ENCODE measurements around the gene ENO4.

Gene ENO4

DNA sequence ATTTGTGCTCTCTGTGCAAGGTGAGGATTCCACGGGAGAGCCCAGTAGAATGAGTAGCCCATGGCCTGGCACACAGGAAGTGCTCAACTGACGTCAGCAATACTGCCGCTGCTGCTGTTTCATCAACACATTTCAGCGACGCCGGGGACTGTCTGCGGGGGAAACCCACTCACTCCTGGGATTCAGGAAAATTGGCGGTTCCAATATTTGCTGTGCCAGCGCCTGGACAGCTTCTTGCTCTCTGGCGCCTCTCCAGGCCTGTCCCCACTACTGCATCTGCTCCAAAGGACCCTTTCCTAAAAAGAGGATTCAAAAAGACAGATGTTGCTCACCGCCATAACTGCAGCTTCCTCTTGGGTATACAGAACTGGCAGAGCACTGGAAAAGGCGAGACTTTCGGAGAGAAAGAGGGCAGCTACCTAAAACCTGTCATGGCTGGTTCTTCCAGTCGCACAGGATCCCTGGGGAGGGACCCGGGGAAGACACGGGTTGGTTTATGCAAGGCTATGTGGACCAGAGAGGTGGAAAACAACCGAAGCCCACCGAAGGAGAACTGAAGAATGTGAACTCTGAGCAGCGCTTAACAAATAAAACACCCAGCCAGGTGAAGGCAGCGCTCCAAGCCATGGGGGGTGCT lies 39.7 kb upstream of the ENO4 start:
- Histone ChIP-seq H3K9me3 (ENCODE audit: insufficient read depth, low read length) (no peaks in the 10 kb centered on the region), H3K27ac (ENCODE audit: low read length) (no peak overlapping the region), H2AFZ (ENCODE audit: low read depth, low read length) (no peak overlapping the region), H4K20me1 (ENCODE audit: insufficient read depth, low read length) (no peaks in the 10 kb centered on the region), H3K27me3 (ENCODE audit: low read depth, low read length) (no peaks in the 10 kb centered on the region), H3K9ac (ENCODE audit: low read length) (no peak overlapping the region), H3K4me3 (ENCODE audit: low read length) (no peak overlapping the region), H3K36me3 (replicated peaks; ENCODE audit: low read depth, low read length) (no peaks in the 10 kb centered on the region), H3K4me1 (ENCODE audit: low read length) (no peaks in the 10 kb centered on the region), H3K79me2 (ENCODE audit: low read length) (no peaks in the 10 kb centered on the region), H3K4me2 (ENCODE audit: low read length) (no peak overlapping the region)
- TF ChIP-seq CTCF (IDR thresholded peaks at IDR 0.05; ENCODE audit: low read depth, low read length) (no peak), EZH2phosphoT487 (IDR thresholded peaks at IDR 0.05; ENCODE audit: low read depth) (no peak)

- Histone ChIP-seq H3K4me1 (ENCODE audit: low read length) (no peaks in the 10 kb centered on the region), H3K9ac (ENCODE audit: low read length) (no peak overlapping the region), H3K4me2 (ENCODE audit: low read length) (no peak overlapping the region), H4K20me1 (ENCODE audit: insufficient read depth, low read length) (no peaks in the 10 kb centered on the region), H3K36me3 (replicated peaks; ENCODE audit: low read depth, low read length) (no peaks in the 10 kb centered on the region), H3K4me3 (ENCODE audit: low read length) (no peak overlapping the region), H3K27me3 (ENCODE audit: low read depth, low read length) (no peaks in the 10 kb centered on the region), H3K79me2 (ENCODE audit: low read length) (no peaks in the 10 kb centered on the region), H3K9me3 (ENCODE audit: insufficient read depth, low read length) (no peaks in the 10 kb centered on the region), H2AFZ (ENCODE audit: low read depth, low read length) (no peak overlapping the region), H3K27ac (ENCODE audit: low read length) (no peak overlapping the region)
- TF ChIP-seq EZH2phosphoT487 (IDR thresholded peaks at IDR 0.05; ENCODE audit: low read depth) = no peak
- no peak for TF ChIP-seq CTCF (IDR thresholded peaks at IDR 0.05; ENCODE audit: low read depth, low read length)
These were observed 39.2 kb upstream of the ENO4 start for GRCh38 chr10:116810120-116810500.

- no peak overlapping the region for H2AFZ ChIP-seq (ENCODE audit: low read depth, low read length)
- H4K20me1 ChIP-seq (ENCODE audit: insufficient read depth, low read length) = no peaks in the 10 kb centered on the region
- TF ChIP-seq CTCF (IDR thresholded peaks at IDR 0.05; ENCODE audit: low read depth, low read length) (no peak), EZH2phosphoT487 (IDR thresholded peaks at IDR 0.05; ENCODE audit: low read depth) (no peak)
- no peaks in the 10 kb centered on the region for H3K4me1 ChIP-seq (ENCODE audit: low read length)
- H3K27ac ChIP-seq (ENCODE audit: low read length) = no peak overlapping the region
- no peaks in the 10 kb centered on the region for H3K79me2 ChIP-seq (ENCODE audit: low read length)
- H3K27me3 ChIP-seq (ENCODE audit: low read depth, low read length) = no peaks in the 10 kb centered on the region
- H3K4me3 ChIP-seq (ENCODE audit: low read length) = no peak overlapping the region
- no peaks in the 10 kb centered on the region for H3K9me3 ChIP-seq (ENCODE audit: insufficient read depth, low read length)
- no peaks in the 10 kb centered on the region for H3K36me3 ChIP-seq (replicated peaks; ENCODE audit: low read depth, low read length)
- H3K9ac ChIP-seq (ENCODE audit: low read length) = no peak overlapping the region
- no peak overlapping the region for H3K4me2 ChIP-seq (ENCODE audit: low read length)
These were observed 38.4 kb upstream of the ENO4 start for GRCh38 chr10:116810895-116811294.

GRCh38 chr10:116811691-116812090 lies 37.6 kb upstream of the ENO4 start:
- H3K36me3 ChIP-seq (replicated peaks; ENCODE audit: low read depth, low read length) = no peaks in the 10 kb centered on the region
- no peak overlapping the region for H3K27ac ChIP-seq (ENCODE audit: low read length)
- H3K9ac ChIP-seq (ENCODE audit: low read length) = no peak overlapping the region
- no peak for TF ChIP-seq EZH2phosphoT487 (IDR thresholded peaks at IDR 0.05; ENCODE audit: low read depth)
- no peak for TF ChIP-seq CTCF (IDR thresholded peaks at IDR 0.05; ENCODE audit: low read depth, low read length)
- H3K4me1 ChIP-seq (ENCODE audit: low read length) = no peaks in the 10 kb centered on the region
- H3K9me3 ChIP-seq (ENCODE audit: insufficient read depth, low read length) = no peaks in the 10 kb centered on the region
- no peaks in the 10 kb centered on the region for H3K79me2 ChIP-seq (ENCODE audit: low read length)
- H3K4me3 ChIP-seq (ENCODE audit: low read length) = no peak overlapping the region
- no peaks in the 10 kb centered on the region for H3K27me3 ChIP-seq (ENCODE audit: low read depth, low read length)
- no peaks in the 10 kb centered on the region for H4K20me1 ChIP-seq (ENCODE audit: insufficient read depth, low read length)
- H3K4me2 ChIP-seq (ENCODE audit: low read length) = no peak overlapping the region
- no peak overlapping the region for H2AFZ ChIP-seq (ENCODE audit: low read depth, low read length)

Measured in OCI-LY3 (cell line).